Kidney epithelial cell (primary cell): ENCODE data around the gene NFASC. TPM values are rescaled to one million over a fixed set of nuclear protein-coding genes. Genes with fewer than 3 reads are reported as not detected.

Experiments used
- DNase-seq: peaks from one replicate; pipeline ENCODE4 v3.0.0-alpha.2; 2010; ENCODE audit warnings: low read depth
- H3K27me3 ChIP-seq: 2 replicates; pipeline ENCODE4 v1.6.0; 2011; ENCODE audit warnings: low read length; ENCODE audit not compliant: control insufficient read depth, insufficient read depth
- H3K36me3 ChIP-seq: 2 replicates; pipeline ENCODE4 v1.5.1; 2011; ENCODE audit warnings: low read length; ENCODE audit not compliant: control insufficient read depth, insufficient read depth
- H3K4me3 ChIP-seq: 2 replicates; pipeline ENCODE4 v1.5.1; 2011; ENCODE audit warnings: low read depth, mild to moderate bottlenecking, control low read depth, low read length
- CTCF ChIP-seq: IDR thresholded peaks from 2 replicates; pipeline ENCODE4 v1.5.1; 2011; ENCODE audit warnings: mild to moderate bottlenecking, moderate library complexity, low read length, control low read depth, inconsistent platforms; ENCODE audit not compliant: insufficient read depth, poor library complexity, severe bottlenecking
- total RNA-seq: library from RNA; depleted of rRNA; stranded (reverse); fragments of >200 nt; gene quantifications from 2 replicates; pipeline ENCODE4 v1.2.3, GENCODE V29; 2015

NFASC gene
- total RNA-seq, 1 donor from 2014 or later, result 1.2 TPM

- Histone ChIP-seq H3K4me3 (no peak overlapping the region), H3K36me3 (no peaks in the 10 kb centered on the region), H3K27me3 (peaks cover 3% of the 10 kb centered on the region)
- no peak for DNase-seq
- TF ChIP-seq CTCF, result no peak
Observed at GRCh38 chr1:204891860-204892259, 21.2 kb downstream of the NFASC start.

GRCh38 chr1:204894031-204894430, 23.4 kb downstream of the NFASC start:
- H3K27me3 ChIP-seq, result peaks cover 3% of the 10 kb centered on the region
- no peak for TF ChIP-seq CTCF
- H3K4me3 ChIP-seq, result no peak overlapping the region
- no peaks in the 10 kb centered on the region for H3K36me3 ChIP-seq
- DNase-seq, result no peak

GRCh38 chr1:204894606-204895005, 23.9 kb downstream of the NFASC start:
- H3K36me3 ChIP-seq, result no peaks in the 10 kb centered on the region
- no peak for DNase-seq
- peaks cover 3% of the 10 kb centered on the region for H3K27me3 ChIP-seq
- H3K4me3 ChIP-seq, result no peak overlapping the region
- TF ChIP-seq CTCF, result no peak

- Histone ChIP-seq H3K4me3 (no peak overlapping the region), H3K27me3 (no peaks in the 10 kb centered on the region), H3K36me3 (no peaks in the 10 kb centered on the region)
- DNase-seq, result no peak
- no peak for TF ChIP-seq CTCF
Observed at GRCh38 chr1:204896023-204896422, 25.4 kb downstream of the NFASC start.

GRCh38 chr1:204896787-204897469, 26.3 kb downstream of the NFASC start:
- Histone ChIP-seq H3K4me3 (no peak overlapping the region), H3K27me3 (no peaks in the 10 kb centered on the region), H3K36me3 (no peaks in the 10 kb centered on the region)
- no peak for DNase-seq
- TF ChIP-seq CTCF, result no peak

GRCh38 chr1:204900721-204901120, 30.1 kb downstream of the NFASC start:
- no peak for TF ChIP-seq CTCF

More at GRCh38 chr1:204900721-204901120, 30.1 kb downstream of the NFASC start:
- H3K27me3 ChIP-seq, result no peaks in the 10 kb centered on the region
- DNase-seq, result no peak
- no peak overlapping the region for H3K4me3 ChIP-seq
- H3K36me3 ChIP-seq, result no peaks in the 10 kb centered on the region
